GM12801 (cell line): ENCODE results near the gene BMP7.

Experiments
- TF ChIP-seq, protein P1 (sequence below): IDR thresholded peaks from one replicate; pipeline ENCODE4 v1.5.1; 2011; ENCODE audit warnings: control low read depth; ENCODE audit not compliant: insufficient read length; ENCODE audit errors: extremely low read depth

The BMP7 gene

GRCh38 chr20:57134804-57135203 lies 131.6 kb downstream of the BMP7 start:
- TF ChIP-seq, protein P1, sequence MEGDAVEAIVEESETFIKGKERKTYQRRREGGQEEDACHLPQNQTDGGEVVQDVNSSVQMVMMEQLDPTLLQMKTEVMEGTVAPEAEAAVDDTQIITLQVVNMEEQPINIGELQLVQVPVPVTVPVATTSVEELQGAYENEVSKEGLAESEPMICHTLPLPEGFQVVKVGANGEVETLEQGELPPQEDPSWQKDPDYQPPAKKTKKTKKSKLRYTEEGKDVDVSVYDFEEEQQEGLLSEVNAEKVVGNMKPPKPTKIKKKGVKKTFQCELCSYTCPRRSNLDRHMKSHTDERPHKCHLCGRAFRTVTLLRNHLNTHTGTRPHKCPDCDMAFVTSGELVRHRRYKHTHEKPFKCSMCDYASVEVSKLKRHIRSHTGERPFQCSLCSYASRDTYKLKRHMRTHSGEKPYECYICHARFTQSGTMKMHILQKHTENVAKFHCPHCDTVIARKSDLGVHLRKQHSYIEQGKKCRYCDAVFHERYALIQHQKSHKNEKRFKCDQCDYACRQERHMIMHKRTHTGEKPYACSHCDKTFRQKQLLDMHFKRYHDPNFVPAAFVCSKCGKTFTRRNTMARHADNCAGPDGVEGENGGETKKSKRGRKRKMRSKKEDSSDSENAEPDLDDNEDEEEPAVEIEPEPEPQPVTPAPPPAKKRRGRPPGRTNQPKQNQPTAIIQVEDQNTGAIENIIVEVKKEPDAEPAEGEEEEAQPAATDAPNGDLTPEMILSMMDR = no peak

DNA sequence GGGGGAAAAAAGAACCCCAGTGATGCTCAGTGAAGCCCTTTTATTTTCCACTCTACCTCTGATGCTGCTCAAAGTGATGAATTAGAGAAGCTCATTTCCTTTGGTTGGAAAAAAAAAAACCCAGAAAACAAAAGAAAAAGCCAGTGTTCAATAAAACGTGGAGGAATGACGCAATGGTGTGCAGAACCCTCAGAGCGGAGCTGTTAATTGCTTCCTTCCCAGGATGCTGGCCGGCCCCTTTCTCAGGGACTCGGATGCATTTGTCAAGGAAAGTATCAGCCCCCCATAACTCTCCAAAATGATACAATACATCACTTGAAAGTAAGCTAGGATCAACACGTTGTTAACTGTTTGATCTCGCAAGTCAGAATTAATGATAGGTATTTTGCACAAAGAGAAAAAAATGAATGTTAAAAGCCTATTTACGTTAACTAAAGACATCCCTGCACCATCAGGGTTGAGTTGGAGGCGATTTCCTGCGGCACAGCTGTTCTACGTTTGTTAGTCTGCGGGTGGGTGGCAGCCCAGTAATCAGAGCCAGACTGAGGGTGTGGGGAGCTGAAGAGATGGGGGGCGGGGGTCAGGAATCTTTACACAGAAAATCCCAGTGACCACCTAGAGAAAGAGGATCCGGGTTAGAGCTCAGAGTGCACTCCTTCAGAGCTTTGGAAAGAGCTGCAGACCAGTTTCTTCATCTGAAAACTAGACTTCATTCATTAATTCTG lies 132.4 kb downstream of the BMP7 start:
- TF ChIP-seq, protein P1 = no peak

DNA sequence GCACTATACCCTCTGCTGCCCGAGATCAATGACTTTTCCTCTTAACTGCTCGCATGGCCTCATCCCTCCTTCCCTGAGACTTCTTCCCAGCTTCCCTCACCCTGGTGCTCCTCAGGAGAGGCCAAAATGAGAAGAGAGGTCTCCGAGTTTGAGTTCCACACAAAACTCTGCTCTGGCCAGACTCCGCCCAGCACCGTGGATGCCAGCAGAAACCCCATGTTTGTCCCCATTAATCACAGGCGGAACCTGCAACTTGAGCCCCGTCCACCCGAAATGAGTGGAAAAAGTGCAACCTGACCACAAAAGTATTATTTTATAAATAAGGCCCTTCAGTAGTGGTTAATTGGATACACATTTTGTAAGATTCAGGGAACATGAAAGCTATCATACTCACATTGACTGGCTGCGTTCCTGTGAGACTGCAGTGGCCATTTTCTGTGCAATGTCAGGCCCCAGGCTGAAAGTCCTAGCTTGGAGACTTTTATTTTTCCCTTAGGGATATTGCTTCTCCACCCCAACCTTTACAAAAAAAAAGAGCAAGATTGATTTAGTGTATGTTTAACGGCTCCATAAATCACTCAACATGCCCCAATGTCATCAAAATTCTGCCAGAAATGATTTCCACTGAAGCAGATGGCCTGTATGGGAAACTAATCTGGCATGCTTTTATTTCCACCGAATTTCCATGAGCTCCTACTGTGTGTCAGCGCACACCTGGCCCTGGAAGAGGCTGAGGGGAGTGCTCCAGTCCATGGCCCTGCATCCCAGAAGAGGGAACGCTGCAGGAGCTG lies 134.6 kb downstream of the BMP7 start:
- TF ChIP-seq, protein P1 = no peak

GRCh38 chr20:57131077-57131476 lies 135.4 kb downstream of the BMP7 start:
- TF ChIP-seq, protein P1 = no peak

- TF ChIP-seq, protein P1 = no peak
These were observed 136.2 kb downstream of the BMP7 start for GRCh38 chr20:57130160-57130772.

DNA sequence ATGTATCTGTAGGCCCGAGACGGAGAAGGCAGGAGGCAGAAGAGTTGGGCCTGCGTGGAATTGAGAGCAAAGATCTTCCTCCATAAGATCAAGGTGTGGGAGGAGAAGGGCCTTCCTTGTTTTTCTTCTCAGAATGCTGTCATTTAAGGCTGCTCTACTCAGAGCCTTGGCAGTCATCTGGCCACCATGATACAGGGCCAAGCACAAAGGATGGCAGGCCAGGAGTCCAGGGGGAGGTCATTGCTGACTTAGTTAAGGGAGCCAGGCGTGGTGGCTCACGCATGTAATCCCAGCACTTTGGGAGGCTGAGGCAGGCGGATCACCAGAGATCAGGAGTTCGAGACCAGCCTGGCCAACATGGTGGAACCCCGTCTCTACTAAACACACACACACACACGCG lies 137.1 kb downstream of the BMP7 start:
- TF ChIP-seq, protein P1 = no peak

GRCh38 chr20:57128044-57128757 lies 138.2 kb downstream of the BMP7 start:
- TF ChIP-seq, protein P1 = no peak
